ENCODE data around the gene SLC7A4.

Gene SLC7A4

DNA sequence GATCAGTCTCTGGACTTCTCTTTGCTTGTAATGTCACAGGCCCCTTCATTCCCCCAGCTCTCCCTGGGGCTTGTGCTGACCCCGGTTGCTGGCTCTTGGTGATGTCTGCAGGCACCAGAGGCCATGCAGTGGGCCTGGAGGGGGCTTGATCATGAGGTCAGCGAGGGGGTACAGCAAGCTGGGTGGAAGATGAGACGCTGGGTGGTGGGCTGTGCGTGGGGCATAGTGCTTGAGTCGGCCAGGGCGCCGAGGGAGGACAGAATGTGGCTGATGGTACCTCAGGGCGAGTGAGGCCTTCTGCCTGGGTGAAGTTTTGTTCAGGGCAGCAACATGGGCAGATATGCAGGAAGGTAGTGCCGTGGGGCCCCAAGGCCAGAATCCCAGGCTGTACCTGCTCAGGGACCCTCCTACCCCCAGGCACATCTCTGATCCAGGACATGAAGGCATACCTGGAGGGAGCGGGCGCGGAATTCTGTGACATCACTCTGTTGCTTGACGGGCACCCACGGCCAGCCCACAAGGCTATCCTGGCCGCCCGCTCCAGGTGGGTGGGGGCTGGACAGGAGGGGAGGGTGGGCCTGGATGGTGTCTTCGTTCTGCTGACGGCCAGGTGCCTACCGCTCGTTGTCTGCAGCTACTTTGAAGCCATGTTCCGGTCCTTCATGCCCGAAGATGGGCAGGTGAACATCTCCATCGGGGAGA, 36.9 kb downstream of the SLC7A4 start:
- no peak for DNase-seq

DNA sequence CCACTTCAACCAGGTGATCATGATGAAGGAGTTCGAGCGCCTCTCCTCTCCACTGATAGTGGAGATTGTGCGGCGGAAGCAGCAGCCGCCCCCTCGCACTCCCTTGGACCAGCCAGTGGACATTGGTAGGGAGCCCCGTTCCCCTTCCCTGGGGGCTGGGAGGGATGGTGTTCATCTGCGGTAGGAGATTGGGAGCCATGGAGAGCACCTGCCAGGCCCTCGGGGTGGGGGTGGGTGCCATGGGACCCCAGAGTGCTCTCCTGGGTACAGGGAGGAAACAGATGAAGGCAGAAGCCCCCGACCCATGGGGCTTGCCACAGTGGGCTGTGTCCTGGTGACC, 37.5 kb downstream of the SLC7A4 start:
- no peak for DNase-seq

DNA sequence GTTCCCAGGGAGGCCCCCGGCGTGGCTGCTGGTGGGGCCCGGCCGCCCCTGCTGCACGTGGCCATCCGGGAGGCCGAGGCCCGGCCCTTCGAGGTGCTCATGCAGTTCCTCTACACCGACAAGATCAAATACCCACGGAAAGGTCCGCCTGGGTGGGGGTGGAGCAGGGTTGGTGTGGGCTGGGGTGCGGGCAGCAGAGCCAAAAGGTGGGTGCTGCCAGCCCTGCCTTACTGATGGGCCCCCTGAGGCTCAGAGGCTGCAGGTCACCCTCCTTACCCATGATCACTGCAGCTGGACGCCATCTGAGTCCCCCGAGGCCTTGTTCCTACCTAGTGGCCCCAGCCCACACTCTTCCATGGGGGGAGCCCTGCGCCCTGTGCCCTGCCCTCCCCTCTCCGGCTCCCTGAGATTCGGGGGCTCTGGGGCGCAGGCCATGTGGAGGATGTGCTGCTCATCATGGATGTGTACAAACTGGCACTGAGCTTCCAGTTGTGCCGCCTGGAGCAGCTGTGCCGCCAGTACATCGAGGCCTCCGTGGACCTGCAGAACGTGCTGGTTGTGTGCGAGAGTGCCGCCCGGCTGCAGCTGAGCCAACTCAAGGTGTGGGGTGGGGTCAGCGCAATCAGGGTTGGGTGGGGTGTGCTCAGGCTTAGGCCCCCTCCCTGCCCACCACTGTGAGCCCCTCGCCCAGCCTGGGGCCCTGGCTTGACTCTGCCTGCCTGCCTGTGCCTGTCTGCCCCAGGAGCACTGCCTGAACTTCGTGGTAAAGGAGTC, 38.0 kb downstream of the SLC7A4 start:
- no peak for DNase-seq

DNA sequence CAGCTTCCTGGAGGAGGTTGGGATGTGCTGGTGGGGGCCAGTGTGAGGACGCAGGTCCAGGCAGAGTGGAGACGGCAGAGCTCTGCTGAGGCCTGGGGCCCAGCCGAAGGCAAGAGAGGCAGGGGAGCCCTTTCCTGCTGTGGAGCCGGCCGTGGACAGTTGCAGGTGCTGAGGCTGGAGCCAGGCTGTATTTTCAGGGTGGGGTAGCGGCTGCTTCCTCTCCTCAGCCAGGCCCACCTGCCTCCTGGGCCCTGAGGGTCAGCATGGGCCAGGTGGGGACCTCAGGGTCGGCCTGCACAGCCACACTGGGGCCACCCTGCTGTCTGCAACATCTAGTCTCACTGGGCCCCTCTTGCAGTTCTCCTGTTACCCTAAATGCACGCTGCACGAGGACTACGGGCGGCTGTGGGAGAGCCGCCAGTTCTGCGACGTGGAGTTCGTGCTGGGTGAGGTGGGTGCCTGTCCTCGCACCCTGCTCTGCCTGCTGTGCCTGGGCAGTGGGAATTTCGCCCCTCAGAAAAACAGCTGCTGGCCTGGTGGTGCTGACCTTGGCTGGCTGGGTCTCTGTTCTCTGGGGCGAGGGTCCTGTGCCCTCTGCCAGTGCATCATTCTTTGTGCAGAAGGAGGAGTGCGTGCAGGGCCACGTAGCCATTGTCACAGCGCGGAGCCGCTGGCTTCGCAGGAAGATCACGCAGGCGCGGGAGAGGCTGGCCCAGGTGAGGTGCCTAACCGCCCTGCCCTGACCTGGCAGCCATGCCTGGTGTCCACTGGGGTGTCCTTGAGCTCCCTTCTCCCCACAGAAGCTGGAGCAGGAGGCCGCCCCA, 38.8 kb downstream of the SLC7A4 start:
- DNase-seq: no peak

DNA sequence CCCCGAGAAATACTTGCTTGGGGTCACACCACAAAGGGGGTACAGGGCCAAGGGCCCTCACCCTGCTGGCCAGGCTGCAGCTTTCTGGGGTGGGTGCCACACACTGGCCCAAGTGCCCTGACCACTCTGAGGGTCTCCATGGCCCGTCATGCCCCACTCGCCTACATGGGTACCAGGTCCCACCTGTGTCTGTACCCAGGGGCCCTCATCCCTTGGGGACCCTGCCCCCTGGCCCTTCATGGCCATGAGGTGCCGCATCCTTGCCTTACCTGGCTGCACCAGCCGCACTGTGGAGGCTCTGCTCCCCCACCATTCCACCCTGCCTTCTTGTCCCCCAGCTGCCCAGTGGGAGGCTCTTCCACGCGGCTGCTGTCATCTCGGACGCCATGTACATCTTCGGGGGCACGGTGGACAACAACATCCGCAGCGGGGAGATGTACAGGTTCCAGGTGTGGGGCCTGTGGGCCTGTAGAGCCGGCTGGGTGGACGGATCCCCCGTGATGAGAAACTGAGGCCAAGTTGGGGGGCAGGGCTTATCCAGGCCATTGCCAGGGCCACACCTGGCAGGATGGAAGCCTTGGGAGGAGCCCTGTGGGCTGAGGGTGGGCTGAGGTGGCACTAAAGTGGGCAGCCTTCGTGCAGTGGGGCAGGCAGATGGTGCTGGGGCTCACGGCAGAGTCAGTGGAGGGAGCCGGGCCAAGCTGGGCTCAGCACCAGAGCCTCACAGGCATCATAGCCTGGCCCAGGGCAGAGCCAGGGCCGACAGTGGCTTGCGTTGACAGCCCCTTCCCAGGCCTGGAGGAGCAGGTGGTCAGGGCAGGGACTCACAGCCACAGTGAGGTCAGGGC, 39.7 kb downstream of the SLC7A4 start:
- no peak for DNase-seq

DNA sequence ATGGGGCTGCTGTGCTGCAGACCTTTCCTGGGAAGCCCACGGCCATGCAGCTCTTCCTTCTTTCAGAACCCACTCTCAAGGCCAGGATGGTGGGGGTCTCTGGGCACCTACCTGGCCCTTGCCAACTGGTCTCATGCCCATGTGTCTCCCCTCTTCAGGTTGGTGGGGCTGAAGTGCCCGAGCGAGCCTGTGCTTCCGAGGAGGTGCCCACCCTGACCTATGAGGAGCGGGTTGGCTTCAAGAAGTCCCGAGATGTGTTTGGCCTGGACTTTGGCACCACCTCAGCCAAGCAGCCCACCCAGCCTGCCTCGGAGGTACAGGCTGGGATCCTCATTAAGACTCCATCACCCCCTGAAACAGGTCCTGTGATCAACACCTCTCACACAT, 40.3 kb downstream of the SLC7A4 start:
- no peak for DNase-seq

DNA sequence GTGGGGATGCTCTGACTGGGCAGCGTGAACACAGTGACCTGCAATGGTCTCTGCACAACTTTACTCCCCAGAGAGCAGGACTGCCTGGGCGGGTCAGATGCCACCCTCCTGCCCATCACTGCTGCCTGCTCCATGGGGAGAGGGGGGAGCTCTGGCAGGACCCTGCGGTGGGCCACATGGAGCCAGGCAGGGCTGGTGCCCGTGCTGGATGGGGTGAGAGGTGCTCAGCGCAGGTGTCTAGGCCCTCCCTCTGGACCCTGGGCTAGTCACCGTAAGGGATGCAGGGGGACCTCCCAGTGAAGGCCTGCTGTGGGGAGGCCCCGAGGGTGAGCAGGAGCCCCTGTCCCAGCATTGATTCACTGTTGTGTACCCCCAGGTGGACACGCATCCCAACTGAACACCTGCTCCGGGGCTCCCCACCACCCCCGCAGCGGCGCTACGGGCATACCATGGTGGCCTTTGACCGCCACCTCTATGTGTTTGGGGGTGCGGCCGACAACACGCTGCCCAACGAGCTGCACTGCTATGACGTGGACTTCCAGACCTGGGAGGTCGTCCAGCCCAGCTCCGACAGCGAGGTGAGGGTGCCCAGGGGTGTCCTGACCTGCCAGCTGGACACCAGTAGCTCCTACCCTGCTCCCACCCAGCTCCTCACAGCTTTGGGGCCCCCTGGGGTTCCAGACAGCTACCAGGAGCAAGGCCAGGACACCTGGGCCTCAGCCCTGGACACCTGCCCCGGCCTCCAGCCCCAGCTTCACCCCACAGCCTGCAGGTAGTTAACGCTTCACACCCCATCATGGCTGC, 40.9 kb downstream of the SLC7A4 start:
- DNase-seq: no peak

DNA sequence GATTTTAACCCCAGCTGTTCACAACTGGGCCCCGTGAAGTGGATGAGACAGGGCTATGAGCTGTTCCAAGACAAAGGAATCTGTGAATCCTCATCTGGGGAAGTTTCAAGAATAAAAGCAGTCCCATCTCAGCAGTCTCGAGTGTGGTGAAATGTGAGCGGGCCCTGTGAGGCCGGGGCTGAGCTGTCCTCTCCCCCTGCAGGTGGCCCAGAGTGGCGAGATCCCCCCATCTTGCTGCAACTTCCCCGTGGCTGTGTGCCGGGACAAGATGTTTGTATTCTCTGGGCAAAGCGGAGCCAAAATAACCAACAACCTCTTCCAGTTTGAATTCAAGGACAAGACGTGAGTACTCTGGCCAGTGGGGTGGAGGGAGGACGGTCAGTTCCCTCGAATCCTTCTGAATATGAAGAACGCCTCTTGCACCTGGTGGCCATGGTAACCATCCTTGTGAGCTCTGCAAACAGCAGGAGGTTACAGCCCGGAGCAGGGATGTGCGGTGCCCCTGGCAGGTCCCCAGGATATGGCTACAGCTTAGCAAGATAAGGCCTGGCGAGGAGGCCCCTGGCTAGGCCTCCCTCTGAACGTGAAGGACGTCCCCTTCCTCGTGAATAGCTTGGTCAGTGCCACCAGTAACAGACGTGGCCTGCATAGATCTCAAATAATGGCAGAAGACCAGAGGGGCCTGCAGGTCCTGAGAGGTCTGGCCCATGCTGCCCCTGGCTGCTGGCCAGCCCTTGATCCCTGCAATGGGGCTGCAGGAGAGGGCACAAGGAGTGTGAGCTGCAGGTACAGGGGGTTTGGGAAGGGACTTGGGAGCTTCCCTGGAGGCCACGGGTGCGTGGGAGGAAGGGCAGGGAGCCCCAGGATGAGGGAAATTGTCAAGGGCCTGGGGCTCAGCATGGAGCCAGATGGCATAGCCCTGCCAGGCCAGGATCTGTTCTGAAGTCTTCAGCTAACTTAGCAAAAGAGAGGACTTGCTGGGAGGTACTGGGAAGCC, 41.9 kb downstream of the SLC7A4 start:
- no peak for DNase-seq

DNA sequence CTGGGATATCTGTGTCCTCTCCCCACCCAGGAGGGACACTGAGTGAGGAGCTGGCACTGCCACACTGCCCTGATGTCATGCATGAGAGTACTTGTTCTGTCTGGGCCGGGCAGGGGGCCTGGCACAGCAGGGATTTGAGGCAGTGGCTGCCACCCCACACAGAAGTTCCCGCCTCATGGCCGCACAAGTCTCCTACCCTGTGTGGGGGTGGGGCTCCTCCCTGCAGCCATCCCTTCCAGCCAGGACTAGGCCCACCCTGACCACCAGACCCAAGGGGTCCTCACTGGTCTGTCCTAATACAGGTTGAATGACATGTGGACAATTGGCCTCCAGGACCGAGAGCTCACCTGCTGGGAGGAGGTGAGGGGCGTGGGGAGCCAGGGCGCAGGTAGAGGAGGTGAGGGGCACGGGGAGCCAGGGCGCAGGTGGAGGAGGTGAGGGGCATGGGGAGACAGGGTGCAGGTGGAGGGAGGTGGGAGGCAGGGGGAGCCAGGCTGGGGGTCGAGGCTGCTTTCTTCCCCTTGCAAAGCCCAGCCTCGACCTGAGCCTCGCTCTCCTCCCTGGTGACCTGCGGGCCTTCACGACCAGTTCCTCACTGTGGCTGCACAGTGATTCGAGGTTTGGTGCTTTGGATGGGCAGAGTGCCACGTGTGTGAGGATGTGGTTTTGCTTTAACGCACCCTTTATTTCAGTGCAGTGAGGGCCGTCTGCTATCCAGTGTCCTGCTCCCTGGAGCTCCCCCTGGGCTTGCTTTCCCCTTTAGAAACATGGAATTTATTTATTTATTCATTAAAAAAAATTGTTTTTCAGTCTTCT, 42.8 kb downstream of the SLC7A4 start:
- DNase-seq: no peak

DNA sequence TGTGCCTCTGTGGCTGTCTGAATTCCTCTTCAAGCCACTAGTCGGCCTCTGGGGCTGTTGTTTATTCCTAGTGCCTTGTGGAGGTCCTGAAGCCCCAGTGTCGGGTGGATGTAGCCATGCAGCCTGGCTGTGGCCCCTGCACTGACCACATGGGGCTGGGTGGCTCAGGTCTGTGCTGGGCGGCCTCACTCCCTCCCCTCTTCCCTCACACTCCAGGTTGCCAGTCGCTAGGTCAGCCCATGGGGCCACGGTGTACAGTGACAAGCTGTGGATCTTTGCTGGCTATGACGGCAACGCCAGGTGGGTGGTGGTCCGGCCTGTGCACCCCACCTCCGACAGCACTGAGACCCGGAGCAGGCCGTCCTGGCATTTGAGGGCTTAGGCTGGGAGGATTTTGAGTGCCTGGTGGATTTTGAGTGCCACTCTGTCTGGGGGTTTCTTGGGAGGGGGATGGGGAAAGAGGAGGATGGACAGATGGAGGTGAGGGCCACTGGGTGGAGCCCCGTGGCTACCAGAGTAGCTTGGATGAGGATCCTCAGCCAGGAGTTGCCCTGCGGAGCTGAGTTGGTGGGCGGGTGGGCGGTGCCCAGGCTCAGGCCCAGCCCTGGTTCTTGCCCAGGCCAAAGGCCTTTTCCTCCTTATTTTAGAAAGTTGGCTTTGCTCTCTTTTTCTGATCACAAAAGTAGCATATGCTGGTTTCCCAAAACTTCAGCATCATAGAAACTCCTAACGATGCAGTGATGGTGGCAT, 43.6 kb downstream of the SLC7A4 start:
- no peak for DNase-seq

DNA sequence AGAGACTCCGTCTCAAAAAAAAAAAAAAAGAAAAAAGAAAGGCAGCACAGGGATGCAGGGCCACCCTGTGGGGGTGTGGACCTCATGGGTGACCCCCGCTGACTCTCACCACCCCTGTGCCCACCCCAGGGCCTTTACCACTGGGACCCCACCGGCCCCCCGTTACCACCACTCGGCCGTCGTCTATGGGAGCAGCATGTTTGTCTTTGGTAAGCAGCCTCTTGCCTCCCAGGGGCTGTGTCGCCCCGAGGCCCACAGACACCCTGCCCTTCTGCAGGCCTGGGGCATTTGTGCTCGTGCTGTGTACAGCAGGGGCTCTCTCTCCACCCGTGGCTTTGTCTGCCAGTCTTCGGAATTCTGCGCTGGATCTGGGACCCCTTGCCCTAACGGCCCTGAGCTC, 45.0 kb downstream of the SLC7A4 start:
- DNase-seq: no peak

DNA sequence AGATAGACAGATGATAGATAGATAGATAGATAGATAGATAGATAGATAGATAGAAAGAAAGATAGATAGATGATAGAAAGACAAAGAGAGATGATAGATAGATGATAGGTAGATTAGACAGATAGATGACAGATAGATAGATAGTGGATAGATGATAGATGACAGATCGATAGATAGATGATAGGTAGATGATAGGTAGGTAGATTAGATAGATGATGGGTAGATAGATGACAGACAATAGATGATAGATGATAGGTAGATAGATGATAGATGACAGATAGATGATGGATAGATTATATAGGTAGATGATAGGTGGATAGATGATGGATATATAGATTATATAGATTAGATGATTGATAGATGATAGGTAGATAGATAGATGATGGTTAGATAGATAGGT, 46.0 kb downstream of the SLC7A4 start:
- DNase-seq: no peak

DNA sequence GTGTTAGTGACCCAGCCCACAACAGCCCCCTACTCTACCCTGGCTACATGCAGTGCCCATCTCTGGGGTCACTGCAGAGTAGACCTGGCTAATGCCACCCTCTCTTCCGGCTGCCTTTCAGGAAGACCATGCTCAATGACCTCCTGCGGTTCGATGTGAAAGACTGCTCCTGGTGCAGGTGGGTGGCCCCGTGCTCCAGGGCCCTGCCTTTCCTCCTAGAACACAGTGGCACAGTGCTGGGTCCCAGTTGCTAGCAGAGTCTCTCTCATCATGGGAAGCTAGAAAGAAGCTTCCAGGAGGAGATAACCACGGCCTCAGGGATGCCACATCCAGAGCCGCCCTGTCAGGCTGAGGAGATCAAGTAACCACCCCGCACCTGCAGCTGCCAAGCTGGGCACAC, 46.6 kb downstream of the SLC7A4 start:
- no peak for DNase-seq

DNA sequence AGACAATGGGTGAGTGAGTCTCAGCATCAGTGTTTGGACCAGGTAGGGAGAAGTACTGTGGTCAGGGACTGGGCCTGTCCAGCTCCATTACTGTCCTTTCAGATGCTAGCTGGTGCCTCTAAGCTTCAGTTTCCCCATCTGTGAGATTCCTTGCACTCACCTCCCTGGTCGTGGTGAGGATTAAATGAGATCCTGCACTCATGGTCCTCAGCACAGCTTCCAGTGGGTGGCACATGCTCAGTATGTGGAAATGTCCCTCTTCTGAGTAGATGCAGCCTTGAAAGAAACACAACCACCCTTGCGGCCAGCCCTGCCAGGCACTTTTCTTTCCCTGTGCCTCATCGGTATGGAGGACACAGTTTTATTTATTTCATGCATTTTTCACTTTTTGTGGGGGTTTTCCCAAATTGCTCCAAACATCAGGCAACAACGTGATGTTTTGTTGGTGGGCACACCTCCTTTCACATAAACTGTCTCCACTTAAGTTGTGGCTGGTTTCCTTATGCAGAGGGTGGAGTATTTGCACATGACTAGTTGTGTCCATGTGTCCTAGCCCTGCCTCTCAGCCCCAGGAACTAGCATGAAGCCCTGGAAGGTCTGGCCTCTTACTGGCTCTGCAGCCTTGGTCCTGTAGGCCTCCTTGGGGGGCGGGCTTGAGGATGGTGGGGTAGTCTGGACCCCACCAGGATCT, 49.1 kb downstream of the SLC7A4 start:
- no peak for DNase-seq

DNA sequence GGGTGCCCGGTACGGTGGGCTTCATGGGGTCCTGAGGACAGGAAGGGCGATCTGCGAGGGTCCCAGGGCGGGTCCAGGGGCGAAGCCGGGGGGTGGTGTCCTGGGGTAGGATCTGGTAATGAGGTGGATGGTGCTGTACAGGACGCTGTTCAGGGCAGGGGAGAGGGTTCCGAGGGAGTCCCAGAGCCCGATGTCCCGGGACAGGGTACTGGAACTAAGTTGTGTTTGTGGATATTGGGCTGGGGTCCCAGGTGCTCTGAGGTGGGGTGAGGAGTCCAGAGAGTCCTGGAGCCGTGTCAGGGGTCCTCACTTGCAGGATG, 49.8 kb downstream of the SLC7A4 start:
- DNase-seq: no peak

DNA sequence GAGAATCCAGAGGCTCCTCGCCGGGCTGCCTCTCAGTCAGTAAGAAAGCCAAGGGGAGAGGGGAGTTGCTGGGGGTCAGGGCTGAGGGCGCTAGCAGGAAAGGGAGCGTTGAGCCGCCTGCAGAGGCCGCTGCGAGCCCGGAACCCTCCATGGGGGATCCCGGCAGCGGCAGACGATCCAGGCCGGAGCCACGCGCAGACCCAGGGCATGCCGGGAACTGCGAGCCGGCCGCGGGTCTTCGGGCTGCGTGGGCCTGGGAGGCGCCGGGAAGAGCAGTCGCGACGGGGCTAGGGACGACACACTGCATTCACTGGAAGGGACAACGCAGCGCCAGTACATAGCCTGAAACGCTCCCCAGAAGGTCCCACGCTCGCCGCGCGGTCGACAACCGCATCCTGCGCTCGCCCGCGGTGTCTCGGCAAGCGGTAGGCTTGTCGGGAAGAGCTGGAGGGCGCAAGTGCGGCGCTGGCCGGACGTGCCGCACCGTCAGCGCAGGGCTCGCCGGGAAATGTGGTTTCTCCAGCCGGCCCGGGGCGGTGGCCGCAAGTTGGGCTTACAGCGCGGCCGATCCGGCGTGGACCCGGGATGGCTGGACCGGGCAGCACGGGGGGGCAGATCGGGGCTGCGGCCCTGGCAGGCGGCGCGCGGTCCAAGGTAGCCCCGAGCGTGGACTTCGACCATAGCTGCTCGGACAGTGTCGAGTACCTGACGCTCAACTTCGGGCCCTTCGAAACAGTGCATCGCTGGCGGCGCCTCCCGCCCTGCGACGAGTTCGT, 50.4 kb downstream of the SLC7A4 start, which contains the start of gene LZTR1:
Gene LZTR1, plus strand, starts transcription at position 511 of the 776 bp plus-strand sequence. Its CDS starts 75 bp downstream, at position 586.
- DNase-seq: peak in 1 of 2 experiments; percentile 80

DNA sequence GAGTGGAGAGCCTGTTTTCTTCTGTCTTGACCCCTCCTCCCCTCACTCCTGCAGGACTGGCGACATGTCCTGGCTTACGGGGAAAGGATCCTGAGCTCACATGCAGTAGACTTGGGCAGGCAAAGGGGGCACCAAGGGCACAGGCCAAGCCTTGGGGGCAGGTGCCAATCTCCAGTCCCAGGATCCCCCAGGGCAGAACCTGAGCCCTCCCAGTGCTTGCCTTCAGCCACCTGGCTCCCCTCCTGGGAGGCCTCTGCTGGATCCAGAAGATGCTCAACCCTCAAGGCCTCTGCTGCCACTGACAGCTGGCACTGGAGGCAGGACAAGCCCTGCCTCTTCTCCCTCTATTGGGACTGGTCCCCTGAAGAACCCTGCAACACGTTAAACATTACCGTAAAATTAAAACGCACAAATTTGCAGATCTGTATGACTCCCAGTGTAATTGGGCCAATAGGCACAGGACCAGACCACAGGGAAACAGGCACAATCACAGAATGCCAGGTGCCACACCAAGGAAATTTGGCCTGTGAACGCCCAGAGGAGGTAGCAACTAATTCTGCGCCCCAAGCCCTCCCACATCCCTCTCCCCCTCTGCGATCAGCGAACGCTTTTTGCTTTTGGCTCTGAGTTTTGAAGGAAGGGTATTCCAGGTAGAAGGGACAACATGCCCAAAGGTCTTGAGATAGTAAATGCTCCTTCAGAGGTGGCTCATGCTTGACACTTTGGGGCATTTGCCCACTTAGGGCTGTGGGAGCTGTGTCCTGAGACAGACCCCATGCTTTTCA, 51.2 kb downstream of the SLC7A4 start:
- no peak for DNase-seq
